Stimulated activated CD4-positive, alpha-beta T cell treated with anti-CD3 and anti-CD28 coated beads, Interleukin-4, amount 100 ng/mL, for 4 hours (primary cell): Measurements from ENCODE around the gene OR6A2.
A peak's percentile ranks its signal among the peaks of the same experiment; 100 is the strongest.
"Not testable (repeated sequence)": the region's sequence is repeated elsewhere in the genome, so short reads cannot be mapped to it uniquely, and the experiment has no call there.

Experiments
- DNase-seq, 2 experiments: peaks; one replicate each; pipeline ENCODE4 v3.0.0-alpha.2; 2020

Gene OR6A2

DNA sequence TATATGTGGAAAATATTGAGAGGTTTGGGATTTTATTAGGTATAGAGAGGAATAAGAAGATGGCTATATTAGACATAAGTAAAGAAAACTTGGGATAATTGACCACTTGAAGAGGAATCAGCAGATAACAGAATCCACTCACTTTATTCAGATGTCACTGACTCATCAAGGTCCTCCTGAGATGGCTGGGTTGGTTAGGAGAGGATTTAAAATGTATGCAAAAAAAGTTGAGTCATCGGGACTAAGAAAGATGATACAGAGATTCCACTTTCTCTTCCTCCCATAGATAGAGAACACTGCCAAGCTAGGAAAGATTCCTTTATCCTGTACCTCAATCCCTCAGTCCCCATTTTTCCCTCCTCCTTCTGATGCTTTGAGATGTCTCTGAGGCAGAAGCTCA, at the start of gene OR6A2:
Gene OR6A2, minus strand, starts transcription at position 288 of the 400 bp plus-strand sequence. CDS start 3,981 bp downstream, outside the sequence.
- no peak for DNase-seq

DNA sequence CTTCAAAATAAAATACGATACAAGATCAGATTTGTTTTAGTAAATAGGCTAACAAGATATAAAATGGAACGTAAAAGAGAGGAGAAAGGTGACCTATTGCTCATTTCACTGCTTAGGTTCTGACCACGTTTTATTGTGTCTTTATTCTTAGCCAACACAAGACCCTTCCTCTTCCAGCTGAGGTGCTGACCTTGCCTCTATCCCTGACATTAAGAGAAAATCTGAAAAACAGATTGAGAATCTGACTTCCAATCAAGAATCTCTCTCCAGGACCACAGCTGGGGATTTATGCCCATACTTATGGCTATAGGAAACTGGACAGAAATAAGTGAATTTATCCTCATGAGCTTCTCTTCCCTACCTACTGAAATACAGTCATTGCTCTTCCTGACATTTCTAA, 45.9 kb upstream of the OR6A2 start, which contains the start of gene OR10A5:
Gene OR10A5, plus strand, starts transcription at position 301 of the 400 bp plus-strand sequence. Its CDS starts 0 bp downstream, at position 301.
- DNase-seq, result no peak

DNA sequence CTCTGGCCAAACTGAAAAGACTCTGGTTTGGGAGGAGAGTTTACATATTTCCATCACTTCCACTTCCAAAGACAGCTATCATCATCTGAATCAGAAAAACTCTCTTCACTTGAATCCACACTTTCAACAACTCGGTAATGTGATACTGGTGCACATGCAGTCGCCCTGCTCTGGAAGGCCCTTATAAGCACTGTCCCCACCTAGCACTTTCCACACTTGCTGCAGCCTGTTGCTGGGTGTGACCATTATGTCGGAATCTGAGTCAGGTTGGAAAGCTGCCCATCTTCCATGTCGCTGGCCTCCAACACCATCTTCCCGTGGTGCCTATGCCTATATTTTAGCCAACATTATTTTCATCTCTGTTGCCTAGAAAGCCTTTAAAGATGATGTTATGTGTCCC, 44.9 kb upstream of the OR6A2 start:
- DNase-seq, result no peak

DNA sequence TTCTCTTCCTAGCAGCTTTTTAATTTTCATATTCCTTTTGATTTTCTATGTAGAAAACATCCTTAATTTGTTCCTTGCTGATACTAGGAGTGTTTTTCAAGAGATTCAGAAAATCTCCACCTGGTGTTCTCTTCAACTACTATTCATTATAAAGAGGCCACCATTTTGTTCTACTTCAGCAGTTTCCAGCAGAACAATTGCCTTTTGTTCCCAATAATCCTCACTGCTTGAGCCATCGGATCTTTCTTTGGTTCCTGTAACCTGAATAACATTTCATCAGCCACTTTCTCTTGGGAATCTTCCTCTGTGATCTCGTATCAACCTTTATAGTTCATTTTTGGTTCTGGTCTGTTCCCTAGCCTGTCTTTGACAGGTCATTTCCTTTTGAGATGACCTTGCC, 44.2 kb upstream of the OR6A2 start:
- DNase-seq, result no peak

DNA sequence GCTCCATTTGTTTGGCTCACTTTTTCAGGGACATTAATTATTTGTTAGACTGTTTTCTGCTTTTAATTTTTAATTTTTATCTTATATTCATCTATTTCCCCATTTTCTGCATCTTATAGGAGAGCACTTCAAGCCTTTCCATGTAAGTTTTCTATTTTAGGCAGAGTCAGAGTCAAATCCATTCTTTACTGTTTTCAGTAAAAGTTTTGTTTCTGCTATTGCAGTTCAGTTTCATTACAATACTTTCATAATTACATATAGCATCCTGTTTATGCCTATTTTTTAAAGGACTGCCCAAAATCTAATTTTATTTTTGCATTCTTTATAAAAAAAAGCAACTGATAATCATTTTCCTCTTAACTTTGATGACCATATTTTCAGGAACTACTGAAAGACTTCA, 42.2 kb upstream of the OR6A2 start:
- no peak for DNase-seq

DNA sequence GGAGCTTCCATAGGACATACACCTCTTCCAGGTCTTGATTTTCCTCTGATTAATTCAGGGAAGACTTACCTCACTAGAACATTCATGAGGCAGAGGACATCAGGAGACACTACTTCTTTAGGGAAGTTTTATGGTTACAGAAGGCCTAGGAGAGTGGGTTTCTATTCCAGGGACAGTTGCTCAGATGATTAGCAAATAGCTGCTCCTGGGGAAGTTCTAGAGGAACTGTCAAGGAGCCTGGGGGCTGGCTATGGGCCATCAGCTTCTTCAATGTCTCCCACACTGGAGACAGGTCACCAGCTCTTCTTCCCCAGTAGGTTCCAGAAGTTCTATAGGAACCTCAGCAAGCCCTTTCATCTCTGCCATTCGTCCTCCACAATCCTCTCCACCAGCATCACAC, 34.5 kb upstream of the OR6A2 start:
- no peak for DNase-seq

DNA sequence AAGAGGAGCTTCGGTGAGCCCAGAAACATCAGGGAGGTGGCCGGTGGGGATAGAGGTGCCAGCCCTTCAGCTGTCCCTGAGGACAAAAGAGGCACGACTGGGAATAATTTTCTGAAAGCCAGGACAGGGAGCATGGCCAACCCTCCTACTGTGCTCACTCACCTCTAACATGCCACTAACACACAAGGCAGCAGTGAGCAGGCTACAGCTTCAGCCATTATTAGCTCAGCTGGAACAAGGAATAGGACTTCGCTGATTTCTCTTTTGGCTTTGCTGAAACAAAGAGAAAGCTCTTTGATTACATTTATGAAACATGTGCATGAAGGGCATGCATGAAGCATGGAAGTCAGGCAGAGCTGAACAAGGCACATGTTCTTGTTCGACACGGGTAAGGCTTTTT, 33.9 kb upstream of the OR6A2 start:
- no peak for DNase-seq

DNA sequence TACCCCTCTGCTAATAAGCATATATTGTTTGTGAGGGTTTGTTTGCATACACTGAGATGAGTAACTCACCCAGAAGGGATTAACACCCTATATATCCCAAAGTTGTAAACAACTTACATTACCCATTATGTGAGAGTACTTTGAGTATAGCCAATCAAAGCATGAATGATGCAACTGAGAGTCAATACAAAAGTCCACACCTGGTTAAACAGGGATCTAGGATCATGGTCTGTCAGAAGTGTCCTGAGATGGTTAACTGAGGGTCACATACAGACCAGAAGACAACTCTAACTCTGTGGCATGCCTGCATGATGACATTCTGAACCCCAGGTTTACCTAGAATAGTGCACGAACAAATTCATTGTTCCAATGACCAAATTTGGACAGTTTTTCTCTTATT, 28.6 kb upstream of the OR6A2 start:
- DNase-seq, result no peak

DNA sequence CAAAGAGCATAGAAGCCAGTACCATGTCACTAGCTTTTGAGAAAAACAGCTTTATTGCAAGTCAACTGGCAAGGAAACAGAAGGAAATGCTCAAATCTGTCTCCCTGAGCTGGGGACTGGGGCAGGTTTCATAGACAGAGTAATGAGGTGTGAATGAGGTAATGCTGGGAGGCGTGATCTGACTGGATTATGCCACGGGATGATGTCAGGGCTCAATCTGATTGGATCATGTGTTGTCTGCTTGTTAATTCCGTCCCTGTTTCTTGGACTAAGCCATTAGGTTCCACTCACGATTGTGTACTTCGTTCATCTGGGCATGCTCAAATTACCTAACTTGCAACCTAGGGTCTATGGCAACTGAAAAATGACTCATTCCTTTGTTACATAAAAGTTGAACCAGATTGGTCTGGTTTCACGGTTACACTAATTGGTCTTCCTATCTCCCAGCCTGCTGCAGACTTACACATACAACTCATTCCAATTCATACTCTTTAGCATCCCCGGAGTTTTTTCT, 25.8 kb upstream of the OR6A2 start:
- DNase-seq, result no peak

DNA sequence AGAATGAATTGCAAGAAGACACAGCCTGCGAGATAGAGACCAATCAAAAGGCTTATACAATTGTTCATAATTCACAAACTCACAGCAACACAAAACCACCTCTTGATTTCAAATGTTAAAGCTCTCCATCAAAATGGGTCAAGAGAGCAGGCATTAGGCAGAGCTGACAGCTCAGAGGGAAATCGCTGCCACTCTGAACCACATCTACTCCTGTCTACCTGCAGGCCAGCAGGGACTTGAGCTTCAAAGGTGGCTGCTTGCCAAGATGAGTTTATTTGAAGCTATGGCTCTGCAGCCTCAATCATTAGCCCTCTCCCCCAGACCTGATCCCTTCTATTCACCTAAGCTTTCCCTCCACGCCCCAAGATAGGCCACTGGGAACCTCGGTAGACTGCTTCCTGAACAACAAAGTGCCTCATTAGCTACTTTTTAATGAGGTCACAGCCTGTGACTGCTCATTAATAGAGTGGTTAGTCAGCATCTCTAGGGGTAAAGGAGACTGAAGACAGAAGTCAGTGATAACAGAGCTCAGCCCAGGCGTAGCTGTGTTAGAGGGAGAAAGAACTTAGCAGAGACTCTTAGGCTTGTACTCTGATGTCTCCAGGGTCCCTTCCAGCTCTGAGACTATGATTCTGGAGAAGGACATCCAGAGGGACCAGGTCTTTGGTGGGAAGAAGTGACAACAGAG, 24.8 kb upstream of the OR6A2 start:
- DNase-seq, result no peak

DNA sequence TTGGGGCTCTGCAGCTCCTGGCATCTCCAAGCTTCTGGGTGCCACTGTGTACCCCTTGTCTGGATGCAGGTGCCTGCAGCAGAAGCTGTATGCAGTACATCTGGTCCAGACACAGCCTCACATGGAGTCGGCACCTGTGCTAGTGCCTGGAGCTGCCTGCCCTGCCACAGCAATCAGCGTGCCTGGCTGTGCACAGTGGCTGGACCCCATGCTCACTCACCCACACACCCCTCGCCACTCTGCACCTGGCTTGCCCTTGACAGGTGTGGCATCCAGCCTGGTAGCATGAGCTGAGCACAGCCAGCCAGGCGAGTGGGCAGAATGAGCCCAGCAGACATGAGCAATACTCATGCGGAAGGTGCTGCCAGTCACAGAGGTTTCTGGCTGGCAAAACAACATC, 19.5 kb upstream of the OR6A2 start:
- no peak for DNase-seq

DNA sequence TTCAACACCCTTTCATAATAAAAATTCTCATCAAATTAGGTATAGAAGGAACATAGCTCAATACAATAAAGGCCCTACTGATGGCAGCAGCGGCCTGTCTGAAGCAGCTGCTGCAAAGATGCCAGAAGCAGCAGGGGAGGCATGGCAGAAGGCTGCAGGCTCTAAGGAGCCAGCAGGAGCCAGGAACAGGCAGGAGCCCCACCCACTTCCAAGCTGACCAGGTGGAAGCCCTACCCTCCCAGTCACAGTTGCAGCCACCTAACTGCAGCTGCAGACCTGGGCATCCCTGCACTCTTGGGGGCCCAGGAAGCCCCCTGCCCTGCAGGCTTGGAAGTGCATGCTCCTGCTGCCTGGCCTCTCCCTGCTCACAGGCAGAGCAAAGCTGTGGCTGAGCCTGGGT, 18.2 kb upstream of the OR6A2 start:
- DNase-seq, result no peak

DNA sequence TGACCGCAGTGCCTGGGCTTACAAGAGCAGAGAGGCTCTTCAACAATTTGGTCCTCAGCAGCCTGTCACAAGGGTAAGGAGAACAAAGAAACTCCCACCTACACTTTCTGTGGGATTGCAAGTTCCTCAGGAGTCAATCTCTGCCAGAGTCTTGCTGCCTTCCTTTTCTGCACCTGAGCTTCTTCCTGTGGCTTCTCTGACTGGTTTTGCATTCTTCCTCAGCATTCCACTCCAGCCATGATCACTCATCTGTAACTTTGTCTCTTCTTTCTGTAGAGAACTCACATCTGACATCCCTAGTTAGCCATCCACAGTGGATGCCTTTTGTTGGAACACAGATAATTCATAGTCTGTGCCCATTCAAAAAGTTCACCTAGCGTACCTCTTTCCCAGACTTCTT, 14.2 kb upstream of the OR6A2 start:
- no peak for DNase-seq

DNA sequence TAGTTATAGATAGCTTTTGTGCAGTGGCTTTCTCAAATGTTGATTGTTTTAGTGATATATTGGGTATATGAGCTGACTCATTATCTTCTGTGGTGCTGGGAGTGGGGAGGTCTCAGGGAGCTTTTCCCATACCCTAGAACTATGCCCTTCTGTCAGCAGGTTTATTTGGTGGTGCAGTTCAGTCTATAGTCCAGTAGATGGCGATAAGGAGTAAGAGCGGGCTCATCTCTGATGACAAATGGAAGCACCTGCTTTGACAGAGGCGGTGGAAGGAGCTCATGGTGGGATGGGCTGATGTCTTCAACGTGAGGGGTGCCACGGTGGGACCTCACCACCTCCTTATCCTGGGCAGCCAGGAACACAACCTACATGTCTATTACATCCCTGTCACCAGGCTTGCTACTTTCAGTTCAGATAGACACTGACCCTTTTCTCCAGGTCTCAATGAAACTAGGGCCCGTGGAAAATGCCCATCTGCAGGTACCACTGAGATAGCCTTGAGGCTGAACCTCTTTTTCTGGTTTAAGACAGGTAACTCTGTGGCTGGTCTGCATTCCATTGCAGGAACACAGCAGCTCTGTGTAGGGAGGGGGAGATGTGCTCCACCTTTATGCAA, 13.0 kb upstream of the OR6A2 start:
- peak in 1 of 2 experiments; percentile 14 for DNase-seq

DNA sequence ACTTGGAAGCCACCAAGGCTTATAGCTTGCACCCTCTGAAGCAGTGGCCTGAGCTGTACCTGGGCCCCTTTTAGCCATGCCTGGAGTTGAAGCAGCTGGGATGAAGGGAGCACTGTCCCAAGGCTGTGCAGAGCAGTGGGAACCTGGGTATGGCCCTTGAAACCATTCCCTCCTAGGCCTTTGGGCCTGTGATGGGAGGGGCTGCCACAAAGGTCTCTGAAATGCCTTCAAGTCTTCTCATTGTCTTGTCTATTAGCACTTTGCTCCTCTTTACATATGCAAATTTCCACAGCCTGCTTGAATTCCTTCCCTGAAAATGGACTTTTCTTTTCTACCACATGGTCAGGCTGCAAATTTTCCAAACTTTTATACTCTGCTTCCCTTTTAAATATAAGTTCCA, 1.6 kb upstream of the OR6A2 start:
- DNase-seq, result not testable (repeated sequence)

DNA sequence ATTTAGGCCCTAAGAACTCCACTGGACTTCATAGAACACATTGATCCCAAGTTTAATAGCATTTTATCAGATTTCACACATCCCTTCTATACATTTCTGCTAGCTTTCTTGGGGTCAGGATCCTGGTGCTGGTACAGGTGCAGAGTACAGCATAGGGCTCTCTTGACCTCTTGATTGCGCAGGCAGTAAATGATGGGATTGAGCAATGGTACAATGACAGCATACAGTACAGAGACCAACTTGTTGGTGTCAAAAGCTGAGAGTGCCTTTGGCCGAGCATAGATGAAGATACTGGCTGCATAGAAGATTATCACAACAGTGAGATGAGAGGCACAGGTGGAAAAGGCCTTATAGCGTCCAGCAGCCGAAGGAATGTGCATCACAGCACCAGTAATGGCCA, 4.8 kb downstream of the OR6A2 start:
- no peak for DNase-seq

DNA sequence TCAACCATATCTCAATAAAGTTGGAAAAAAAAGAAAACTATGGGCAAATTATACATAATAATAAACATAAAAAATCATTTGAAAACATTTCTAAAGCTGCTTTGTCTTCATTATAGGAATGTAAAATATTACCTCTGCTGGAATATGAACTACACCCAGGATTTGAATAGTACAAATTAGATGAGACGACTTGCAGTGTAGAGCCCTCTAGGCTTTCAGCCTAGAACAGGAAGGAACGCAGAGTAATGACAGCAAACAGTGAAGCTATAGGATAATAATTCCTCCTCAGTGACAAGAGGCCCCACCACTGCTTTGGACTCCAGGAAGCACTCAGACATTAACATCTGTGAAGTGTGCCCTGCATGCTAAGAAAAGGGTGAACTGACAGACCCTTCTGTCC, 8.9 kb downstream of the OR6A2 start:
- no peak for DNase-seq

DNA sequence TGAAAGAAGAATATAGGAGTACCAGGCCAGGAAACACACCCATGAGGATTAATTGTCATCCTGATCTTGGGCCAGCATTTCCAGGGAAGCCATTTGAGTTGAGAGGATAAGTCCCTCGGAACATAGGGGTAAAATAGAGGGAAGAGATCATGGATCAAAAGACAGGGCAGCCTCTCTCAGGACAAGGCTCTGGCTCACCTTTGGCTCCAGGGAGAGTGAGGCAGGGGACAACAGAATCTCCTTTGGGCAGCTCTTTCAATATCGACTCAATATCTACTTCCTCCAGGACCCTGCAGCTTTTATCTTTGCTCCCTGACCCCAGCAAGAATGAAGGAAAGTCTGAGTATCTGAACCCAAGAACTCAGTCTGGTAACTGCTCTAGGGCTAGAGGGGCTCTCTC, 16.8 kb downstream of the OR6A2 start, which contains the start of gene OR2AG1:
Gene OR2AG1, plus strand, starts transcription at position 301 of the 400 bp plus-strand sequence. CDS start 2,018 bp downstream, outside the sequence.
- no peak for DNase-seq

DNA sequence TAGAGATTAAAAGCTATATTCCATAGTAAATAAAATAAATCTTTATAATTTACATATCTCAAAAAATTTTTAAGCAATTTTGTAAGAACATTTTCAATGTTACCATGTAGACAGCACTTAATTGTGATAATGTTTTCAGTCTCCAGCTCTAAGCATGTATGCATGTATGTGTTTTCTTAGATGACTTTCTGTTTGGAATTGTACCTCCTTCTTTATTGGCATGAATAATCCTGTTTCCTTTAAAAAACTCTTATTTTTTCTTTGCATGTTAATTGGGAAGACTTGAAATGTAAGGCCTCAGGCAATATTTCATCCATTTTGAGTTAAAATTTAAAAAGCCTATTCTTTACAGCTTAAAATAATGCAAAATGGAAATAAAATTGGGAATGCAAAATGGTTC, 18.7 kb downstream of the OR6A2 start:
- no peak for DNase-seq

DNA sequence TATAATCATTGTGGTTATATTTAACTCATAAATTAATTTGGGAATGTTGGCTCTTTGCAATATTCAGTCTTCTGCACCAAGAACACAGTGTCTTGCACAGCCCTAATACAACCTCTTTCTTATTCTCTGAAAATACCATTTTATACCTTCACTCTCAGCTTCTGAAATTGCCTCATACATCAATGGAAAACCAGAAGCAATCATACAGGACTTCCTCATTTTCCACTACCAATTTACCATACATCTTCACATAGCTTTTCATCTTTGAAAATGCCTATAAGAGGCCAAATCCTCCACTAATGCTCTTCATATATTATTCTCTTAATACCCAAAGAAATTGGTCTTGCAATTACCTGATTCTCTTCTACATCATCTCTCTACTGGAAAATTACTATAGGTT, 21.0 kb downstream of the OR6A2 start:
- no peak for DNase-seq

DNA sequence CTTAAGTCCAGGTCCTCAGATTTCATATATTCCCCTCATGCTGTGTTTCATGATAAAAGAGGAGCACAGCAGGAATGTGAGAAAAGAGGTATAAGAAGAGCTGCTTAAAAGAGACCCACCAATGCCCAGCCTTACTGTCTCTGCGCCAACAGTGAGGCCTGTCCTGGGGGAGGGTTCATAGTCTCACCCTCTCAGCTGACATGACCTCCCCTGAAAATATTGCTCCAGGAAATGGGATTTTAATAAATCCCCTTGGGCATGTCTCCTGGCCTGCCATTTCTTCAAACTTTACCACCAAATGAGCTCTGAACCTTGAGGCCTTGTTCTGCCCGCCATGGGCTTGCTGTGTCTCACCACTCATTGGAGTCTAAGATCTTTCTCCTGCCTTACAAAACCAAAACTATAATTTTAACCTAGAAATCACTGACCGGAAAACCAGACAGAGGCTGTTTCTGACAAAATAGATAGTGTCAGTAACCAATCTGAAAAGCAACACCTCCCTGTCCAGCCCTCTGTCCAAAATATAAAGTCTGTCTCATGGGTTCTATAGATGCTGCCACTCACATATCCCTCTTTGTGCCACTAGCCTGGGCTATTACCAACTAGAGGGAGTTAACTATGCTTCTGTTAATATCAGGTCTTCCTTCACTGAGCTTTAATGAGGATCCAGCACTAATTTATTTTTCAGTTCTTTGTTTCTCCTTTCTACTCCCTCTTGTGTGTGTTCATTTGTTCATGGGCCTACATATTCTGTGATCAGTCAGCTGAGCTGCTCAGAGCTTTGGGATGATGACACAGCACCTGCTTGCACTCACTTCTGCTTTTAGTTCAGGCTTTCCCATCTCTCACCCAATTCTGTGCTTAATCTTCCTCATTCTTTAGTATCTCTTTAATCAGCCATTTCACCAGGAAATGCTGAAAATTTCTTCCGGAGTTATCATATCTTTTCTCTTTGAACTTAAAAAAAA, 27.3 kb downstream of the OR6A2 start, which contains the start of gene OR2AG2:
Gene OR2AG2, minus strand, starts transcription at position 51 of the 968 bp plus-strand sequence. CDS start 3,019 bp downstream, outside the sequence.
- DNase-seq, result no peak

DNA sequence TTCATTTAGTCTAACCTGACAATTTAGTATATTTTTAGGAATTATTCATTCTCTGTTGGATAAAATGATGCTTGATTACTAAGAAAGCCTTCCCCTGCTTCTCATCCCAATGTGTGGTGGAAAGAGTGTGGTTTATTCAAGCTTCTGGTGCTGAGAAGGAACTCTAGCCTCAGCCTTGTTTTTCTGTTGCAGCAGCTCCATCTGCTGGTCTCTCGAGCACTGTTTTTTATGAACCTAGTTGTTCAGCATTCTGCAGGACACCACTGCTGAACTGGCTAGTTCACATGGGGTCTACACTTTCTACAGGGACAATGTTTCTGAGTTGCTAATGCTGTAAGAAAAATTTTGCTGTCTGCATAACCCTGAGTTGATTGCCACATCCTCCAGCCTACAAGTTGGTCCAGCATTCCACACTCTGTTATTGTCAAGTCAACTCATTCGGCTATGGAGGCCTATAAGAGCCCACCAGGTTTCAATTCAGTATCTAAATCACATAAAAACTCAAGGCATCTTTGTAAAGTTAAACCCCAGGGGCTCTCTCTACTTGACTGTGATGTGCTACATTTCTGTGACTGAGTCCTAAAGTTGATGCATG, 42.0 kb downstream of the OR6A2 start:
- peak; percentile 35 to 62 for DNase-seq

DNA sequence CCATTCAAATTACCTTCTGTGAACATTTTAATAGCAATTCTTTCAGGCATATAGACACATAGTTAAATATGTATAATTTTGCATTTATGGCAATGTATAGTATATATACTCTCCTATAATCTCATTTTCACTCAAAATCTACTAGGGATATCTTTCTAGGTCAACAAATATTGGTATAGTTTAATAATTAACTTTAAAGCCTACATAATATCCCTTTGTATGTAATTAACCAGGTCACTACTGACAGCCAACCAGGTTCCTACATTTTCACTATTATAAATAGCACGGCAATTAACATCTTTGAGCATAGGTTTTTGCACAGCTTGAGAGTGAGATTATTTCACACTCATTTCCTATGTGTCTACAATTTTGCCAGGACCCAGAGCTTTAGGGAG, 43.5 kb downstream of the OR6A2 start:
- DNase-seq, result no peak
